ENCODE results near the gene UHRF1. TPM values are rescaled to one million over a fixed set of nuclear protein-coding genes. Genes with fewer than 3 reads are reported as not detected.

The UHRF1 gene
- 10 to 100 TPM; 86.5 to 88.3 TPM for total RNA-seq

DNA sequence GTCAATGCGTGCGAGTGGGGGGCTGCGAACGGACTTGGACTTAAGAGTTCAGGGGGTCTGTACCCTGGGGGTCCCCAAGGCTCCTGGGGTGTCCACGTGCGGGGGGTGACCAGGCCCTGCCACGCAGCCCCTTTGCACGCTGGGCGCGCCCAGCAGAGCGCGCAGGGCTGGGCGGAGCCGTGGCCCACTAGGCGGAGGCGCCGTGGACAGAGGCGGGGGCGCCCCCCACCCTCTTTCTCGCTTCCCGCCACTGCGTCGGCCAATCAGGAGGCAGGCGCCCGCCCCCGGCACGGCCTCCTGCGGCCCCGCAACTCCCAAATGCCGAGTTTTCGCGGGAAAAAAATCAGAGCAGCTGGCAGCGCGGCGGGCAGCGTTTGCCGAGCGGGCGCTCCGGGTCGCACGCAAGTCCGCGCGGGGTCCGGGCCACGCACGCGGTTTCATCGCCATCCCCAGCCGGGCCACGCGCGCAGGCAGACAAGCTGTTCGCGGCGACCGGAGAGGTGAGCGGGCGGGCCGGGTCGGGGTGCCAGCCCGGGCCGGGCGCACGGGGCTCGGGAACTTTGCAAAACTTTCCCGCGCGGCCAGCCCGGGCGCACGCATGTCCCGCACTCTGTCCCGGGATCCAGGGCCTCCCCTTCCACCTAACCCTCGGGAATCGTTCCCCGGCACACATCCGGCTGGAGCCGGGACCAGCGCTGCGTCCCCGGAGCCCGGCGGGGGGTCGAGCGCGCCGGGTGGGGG is at the start of gene UHRF1:
UHRF1 (plus strand) TSS at position 346 of the 741 bp plus-strand sequence. CDS start 1,385 bp downstream, outside the sequence.
- Mint-ChIP-seq H3K4me3 (peak within 1 kb of the TSS; percentile 83), H3K27ac (peak within 1 kb of the TSS; percentile 90), H3K27me3 (no peaks in the 10 kb centered on the region), H3K4me1 (peaks cover 38% of the 10 kb centered on the region), H3K9me3 (no peaks in the 10 kb centered on the region), H3K36me3 (ENCODE audit: low read depth) (peaks cover 36% of the 10 kb centered on the region)
- ChIA-PET POLR2A (interaction anchor here (0.7 to 3.5 kb wide), 3 partner anchors 40 to 100 kb away, joined by 3 to 17 read pairs (median 4); partner anchors contain the start of gene KDM4B), CTCF (interaction anchor here (0.6 kb wide), 1 partner anchor 54 kb away, joined by 5 read pairs; no protein-coding TSS in a partner anchor)
- peak; percentile 66 for DNase-seq

GRCh38 chr19:4859697-4860096 is 49.6 kb upstream of the UHRF1 start:
- no peaks in the 10 kb centered on the region for H3K9me3 Mint-ChIP-seq

DNA sequence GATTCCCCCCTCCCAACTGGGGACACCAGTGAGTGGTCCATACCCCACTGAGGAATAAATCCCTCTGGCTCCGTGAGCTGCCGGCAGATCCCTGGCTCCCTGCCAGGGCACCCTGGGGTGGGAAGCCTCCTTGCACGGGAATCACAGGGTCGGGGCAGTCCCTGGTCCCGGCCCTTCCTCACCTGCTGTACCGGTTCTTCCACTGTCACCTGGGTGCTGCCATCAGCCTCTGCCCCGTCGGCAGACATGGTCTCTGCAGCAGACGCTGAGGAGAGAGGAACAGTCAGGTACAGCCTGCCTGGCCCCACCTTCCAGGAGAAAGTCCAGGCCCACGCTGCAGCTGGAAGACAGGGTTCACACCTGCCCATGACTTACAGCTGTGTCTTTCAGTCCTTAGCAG is 48.2 kb upstream of the UHRF1 start:
- Mint-ChIP-seq H3K36me3 (ENCODE audit: low read depth) (peaks cover 9% of the 10 kb centered on the region), H3K9me3 (no peaks in the 10 kb centered on the region), H3K4me3 (no peak overlapping the region), H3K27me3 (no peaks in the 10 kb centered on the region), H3K4me1 (peaks cover 4% of the 10 kb centered on the region), H3K27ac (no peak overlapping the region)
- ChIA-PET CTCF (interaction anchor here (1.0 to 2.2 kb wide), 3 partner anchors 50 to 58 kb away, joined by 3 to 8 read pairs (median 4); no protein-coding TSS in a partner anchor), POLR2A (no interaction called here)
- no peak for DNase-seq

More at GRCh38 chr19:4859697-4860096, 49.6 kb upstream of the UHRF1 start:
- peaks cover 4% of the 10 kb centered on the region for H3K4me1 Mint-ChIP-seq
- no peak overlapping the region for H3K27ac Mint-ChIP-seq
- POLR2A ChIA-PET = interaction anchor here (1.4 kb wide), 1 partner anchor 52 kb away, joined by 7 read pairs; no protein-coding TSS in a partner anchor
- H3K4me3 Mint-ChIP-seq = no peak overlapping the region
- no peak for DNase-seq
- H3K27me3 Mint-ChIP-seq = no peaks in the 10 kb centered on the region
- peaks cover 13% of the 10 kb centered on the region for H3K36me3 Mint-ChIP-seq (ENCODE audit: low read depth)
- CTCF ChIA-PET = interaction anchor here (1.1 kb wide), 1 partner anchor 50 kb away, joined by 4 read pairs; no protein-coding TSS in a partner anchor

GRCh38 chr19:4866595-4867424 is 42.5 kb upstream of the UHRF1 start:
- H3K9me3 Mint-ChIP-seq = no peaks in the 10 kb centered on the region
- H3K27ac Mint-ChIP-seq = peak overlapping the region; percentile 54
- H3K27me3 Mint-ChIP-seq = peaks cover 3% of the 10 kb centered on the region
- CTCF ChIA-PET = interaction anchor here (0.7 to 3.5 kb wide), 10 partner anchors 12 to 166 kb away, joined by 3 to 27 read pairs (median 4); partner anchors contain the start of gene FEM1A
- DNase-seq = peak; percentile 49
- peak overlapping the region; percentile 76 for H3K4me3 Mint-ChIP-seq
- peaks cover 36% of the 10 kb centered on the region for H3K4me1 Mint-ChIP-seq
- POLR2A ChIA-PET = interaction anchor here (0.6 to 3.0 kb wide), 10 partner anchors 9 to 756 kb away, joined by 3 to 16 read pairs (median 4); partner anchors contain the start of genes FEM1A, SAFB and SAFB2
- H3K36me3 Mint-ChIP-seq (ENCODE audit: low read depth) = no peaks in the 10 kb centered on the region

DNA sequence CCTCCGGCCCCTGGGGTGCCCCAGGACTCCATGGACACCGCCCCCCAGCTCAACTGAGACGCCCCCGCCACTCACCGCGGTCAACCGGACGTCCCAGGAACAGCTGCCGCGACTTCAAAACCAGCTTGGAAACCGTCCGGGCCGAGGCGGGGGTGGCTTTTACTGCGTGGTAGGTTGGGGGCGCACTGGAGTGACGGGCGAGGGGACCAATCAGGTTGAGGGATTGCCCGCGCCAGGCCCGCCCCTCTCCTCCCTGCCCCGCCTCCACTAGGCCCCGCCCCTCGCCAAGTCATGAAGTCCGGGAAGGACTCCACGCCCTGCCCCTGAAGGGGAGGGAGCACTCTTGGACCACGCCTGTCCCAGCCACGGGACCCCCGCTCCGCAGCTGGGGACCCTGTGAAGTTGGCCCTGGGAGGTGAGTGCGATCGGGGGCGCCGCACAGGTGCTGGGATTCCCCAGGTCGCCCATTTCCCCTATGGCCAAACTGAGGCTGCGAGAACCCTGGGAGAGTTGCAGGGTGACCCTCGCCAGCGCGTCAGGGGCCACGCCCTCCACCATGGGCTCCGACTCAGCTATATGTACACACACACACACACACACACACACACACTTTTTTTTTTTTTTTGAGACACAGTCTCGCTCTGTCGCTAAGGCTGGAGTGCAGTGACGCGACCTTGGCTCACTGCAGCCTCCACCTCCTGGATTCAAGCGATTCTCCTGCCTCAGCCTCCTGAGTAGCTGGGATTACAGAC is 41.6 kb upstream of the UHRF1 start, which contains the start of gene PLIN3:
PLIN3 (minus strand) TSS at position 134 of the 752 bp plus-strand sequence. CDS start 6,273 bp downstream, outside the sequence.
- H3K9me3 Mint-ChIP-seq = no peaks in the 10 kb centered on the region
- H3K36me3 Mint-ChIP-seq (ENCODE audit: low read depth) = no peaks in the 10 kb centered on the region
- peaks cover 9% of the 10 kb centered on the region for H3K27me3 Mint-ChIP-seq
- POLR2A ChIA-PET = interaction anchor here (1.0 to 3.0 kb wide), 9 partner anchors 8 to 102 kb away, joined by 3 to 16 read pairs (median 3); partner anchors contain the start of gene FEM1A
- CTCF ChIA-PET = interaction anchor here (0.6 to 3.5 kb wide), 12 partner anchors 13 to 165 kb away, joined by 3 to 27 read pairs (median 4); partner anchors contain the start of gene FEM1A
- peak within 1 kb of the TSS; percentile 76 for H3K4me3 Mint-ChIP-seq
- peak within 1 kb of the TSS; percentile 54 for H3K27ac Mint-ChIP-seq
- DNase-seq = peak; percentile 95
- H3K4me1 Mint-ChIP-seq = peaks cover 39% of the 10 kb centered on the region

DNA sequence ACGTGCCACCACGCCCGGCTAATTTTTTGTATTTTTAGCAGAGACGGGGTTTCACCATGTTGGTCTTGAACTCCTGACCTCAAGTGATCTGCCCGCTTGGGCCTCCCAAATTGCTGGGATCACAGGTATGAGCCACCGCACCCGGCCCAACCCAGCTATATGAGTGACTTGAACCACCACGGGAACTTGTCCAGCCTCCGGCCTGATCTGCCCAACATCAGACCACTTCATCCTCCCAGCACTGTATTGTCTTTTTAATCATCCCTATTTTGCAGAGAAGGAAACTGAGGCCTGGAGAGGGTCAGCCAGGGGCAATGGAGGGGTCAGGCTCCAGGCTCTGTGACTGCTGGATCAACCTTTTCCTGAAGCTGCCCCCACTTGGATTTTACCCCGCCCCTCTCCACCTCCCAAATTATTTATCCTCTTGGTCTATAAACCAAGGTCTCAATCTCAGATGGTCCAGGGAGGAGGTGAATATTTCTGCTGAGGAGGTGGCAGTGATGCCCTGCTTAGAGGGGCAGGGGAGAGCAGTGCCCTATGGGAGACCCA is 40.9 kb upstream of the UHRF1 start:
- Mint-ChIP-seq H3K4me1 (peaks cover 40% of the 10 kb centered on the region), H3K9me3 (no peaks in the 10 kb centered on the region), H3K27me3 (peaks cover 11% of the 10 kb centered on the region), H3K27ac (no peak overlapping the region), H3K36me3 (ENCODE audit: low read depth) (no peaks in the 10 kb centered on the region), H3K4me3 (peak overlapping the region; percentile 76)
- POLR2A ChIA-PET = interaction anchor here (1.0 to 3.0 kb wide), 7 partner anchors 28 to 101 kb away, joined by 3 to 16 read pairs (median 3); partner anchors contain the start of gene UHRF1
- DNase-seq = no peak
- CTCF ChIA-PET = interaction anchor here (0.6 to 3.5 kb wide), 8 partner anchors 17 to 165 kb away, joined by 3 to 27 read pairs (median 4); no protein-coding TSS in a partner anchor

DNA sequence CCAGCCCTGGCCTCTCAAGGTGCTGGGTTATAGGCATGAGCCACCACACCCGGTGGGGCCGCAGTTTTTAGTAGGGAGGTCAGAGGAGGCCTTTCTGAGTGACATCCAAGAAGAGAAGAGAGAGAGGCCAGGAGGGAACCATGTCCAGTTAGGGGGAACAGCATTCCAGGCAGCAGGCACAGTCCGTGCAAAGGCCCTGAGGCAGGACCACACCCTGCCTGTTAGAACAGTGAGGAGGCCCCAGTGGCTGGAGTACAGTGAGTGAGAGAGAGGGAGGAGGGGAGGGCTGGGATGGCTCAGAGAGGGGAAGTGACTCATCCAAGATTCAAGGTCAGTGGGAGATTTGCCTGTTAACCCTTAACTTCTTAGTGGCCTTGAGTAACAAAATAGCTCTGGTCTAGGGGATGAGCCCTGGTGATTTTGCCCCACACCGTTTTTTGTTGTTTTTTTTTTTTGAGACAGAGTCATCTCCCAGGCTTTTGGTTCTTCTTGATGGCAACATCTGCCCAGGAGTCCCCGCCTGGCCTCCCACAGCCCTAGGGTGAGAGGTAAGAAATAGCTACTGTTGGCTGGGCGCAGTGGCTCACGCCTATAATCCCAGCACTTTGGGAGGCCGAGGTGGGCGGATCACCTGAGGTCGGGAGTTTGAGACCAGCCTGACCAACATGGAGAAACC is 39.1 kb upstream of the UHRF1 start:
- H3K4me3 Mint-ChIP-seq = no peak overlapping the region
- no peaks in the 10 kb centered on the region for H3K36me3 Mint-ChIP-seq (ENCODE audit: low read depth)
- H3K27ac Mint-ChIP-seq = no peak overlapping the region
- peak; percentile 52 for DNase-seq
- H3K4me1 Mint-ChIP-seq = peaks cover 38% of the 10 kb centered on the region
- H3K9me3 Mint-ChIP-seq = no peaks in the 10 kb centered on the region
- ChIA-PET CTCF (interaction anchor here (0.7 to 6.2 kb wide), 7 partner anchors 16 to 161 kb away, joined by 3 to 59 read pairs (median 4); no protein-coding TSS in a partner anchor), POLR2A (interaction anchor here (1.7 kb wide), 1 partner anchor 42 kb away, joined by 5 read pairs; no protein-coding TSS in a partner anchor)
- H3K27me3 Mint-ChIP-seq = peaks cover 14% of the 10 kb centered on the region

- Mint-ChIP-seq H3K4me3 (no peak overlapping the region), H3K27me3 (peaks cover 14% of the 10 kb centered on the region), H3K36me3 (ENCODE audit: low read depth) (no peaks in the 10 kb centered on the region), H3K4me1 (peaks cover 33% of the 10 kb centered on the region), H3K9me3 (no peaks in the 10 kb centered on the region), H3K27ac (no peak overlapping the region)
- DNase-seq = no peak
- ChIA-PET POLR2A (interaction anchor here (1.0 to 1.7 kb wide), 2 partner anchors 40 to 160 kb away, joined by 3 to 5 read pairs; no protein-coding TSS in a partner anchor), CTCF (interaction anchor here (0.6 to 6.2 kb wide), 8 partner anchors 18 to 1546 kb away, joined by 3 to 59 read pairs (median 3); partner anchors contain the start of gene ARRDC5)
These were observed 37.6 kb upstream of the UHRF1 start for GRCh38 chr19:4871711-4872110.

DNA sequence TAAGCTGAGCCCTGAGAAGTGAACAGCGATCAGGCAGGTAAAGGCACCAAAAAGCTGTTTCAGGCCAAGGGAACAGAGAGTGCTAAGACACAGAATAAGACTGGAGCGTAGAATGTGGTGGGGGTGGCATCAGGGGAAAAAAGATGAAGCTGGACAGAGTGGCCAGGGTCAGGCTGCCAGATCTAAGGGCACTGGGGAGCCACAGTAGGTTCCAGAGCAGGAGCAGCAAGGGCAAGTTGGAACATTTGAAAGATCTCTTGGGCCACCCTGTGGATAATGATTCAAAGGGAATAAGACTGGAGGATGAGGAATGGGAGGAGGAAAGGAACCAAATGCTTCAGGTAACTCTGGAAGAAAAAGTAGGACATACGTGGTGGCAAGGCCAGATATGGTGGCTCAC is 35.4 kb upstream of the UHRF1 start:
- ChIA-PET POLR2A (interaction anchor here (2.1 kb wide), 1 partner anchor 38 kb away, joined by 19 read pairs; no protein-coding TSS in a partner anchor), CTCF (interaction anchor here (4.5 to 6.2 kb wide), 2 partner anchors 38 to 157 kb away, joined by 30 to 59 read pairs; no protein-coding TSS in a partner anchor)
- no peak for DNase-seq
- H3K36me3 Mint-ChIP-seq (ENCODE audit: low read depth) = no peaks in the 10 kb centered on the region
- H3K9me3 Mint-ChIP-seq = no peaks in the 10 kb centered on the region
- no peak overlapping the region for H3K27ac Mint-ChIP-seq
- peaks cover 20% of the 10 kb centered on the region for H3K4me1 Mint-ChIP-seq
- H3K27me3 Mint-ChIP-seq = peaks cover 14% of the 10 kb centered on the region
- no peak overlapping the region for H3K4me3 Mint-ChIP-seq

GRCh38 chr19:4877753-4878490 is 31.4 kb upstream of the UHRF1 start:
- Mint-ChIP-seq H3K4me3 (no peak overlapping the region), H3K36me3 (ENCODE audit: low read depth) (no peaks in the 10 kb centered on the region), H3K27ac (no peak overlapping the region), H3K9me3 (no peaks in the 10 kb centered on the region), H3K4me1 (peaks cover 2% of the 10 kb centered on the region), H3K27me3 (peaks cover 3% of the 10 kb centered on the region)
- POLR2A ChIA-PET = no interaction called here
- CTCF ChIA-PET = no interaction called here
- no peak for DNase-seq
